Right ventricle myocardium superior (tissue), 1 donor: ENCODE results near the gene C16orf82. TPM values are rescaled to one million over a fixed set of nuclear protein-coding genes. Genes with fewer than 3 reads are reported as not detected.

Source experiments
- ATAC-seq: fragments of 200-7000 bp; cut with Tn5 transposase; one replicate; pipeline ENCODE4 v1.9.1; 2020; ENCODE audit warnings: mild to moderate bottlenecking; ENCODE audit not compliant: poor library complexity
- DNase-seq: peaks from one replicate; pipeline ENCODE4 v3.0.0-alpha.2; 2020
- intact Hi-C: fragments of 100-400 bp; cut with DNase I; formaldehyde crosslinking; loops from one replicate; pipeline ENCODE4 v1.11.2; 2022
- total RNA-seq: library from RNA; stranded (reverse); fragmentation: NEBNext Ultra II Directional; extraction: Animal tissue kit (Norgen Biotek cat#: 25700); gene quantifications from one replicate; pipeline ENCODE4 v1.2.1, GENCODE V29; 2021
- donor health status: DM: no; HTN: yes; CAD: no; lungs with severe emphysema.

The C16orf82 gene
- total RNA-seq, 1 donor from 2014 or later, result not detected

GRCh38 chr16:27113341-27113841 lies 46.7 kb downstream of the C16orf82 start:
- ATAC-seq (no peak), DNase-seq (no peak)
- intact Hi-C loops, result no loop called here

GRCh38 chr16:27114006-27114405 lies 47.3 kb downstream of the C16orf82 start:
- intact Hi-C loops, result no loop called here
- no peak for ATAC-seq
- no peak for DNase-seq

- intact Hi-C loops, result no loop called here
- DNase-seq (no peak), ATAC-seq (no peak)
These were observed 51.8 kb downstream of the C16orf82 start for GRCh38 chr16:27118526-27118925.

Other genes with a start within 250 kb of the C16orf82 start
- gene KDM8, start 136.6 kb downstream of the C16orf82 start, total RNA-seq, result 2.9 TPM
- gene NSMCE1, start 201.8 kb downstream of the C16orf82 start, total RNA-seq, result 36.0 TPM
- gene IL4R, start 247.0 kb downstream of the C16orf82 start, total RNA-seq, result 8.2 TPM